A673 (cell line): Measurements from ENCODE around the gene PRDM12.

ENCODE experiments used
- EZH2 ChIP-seq: fragments of 200-600 bp; sonication (generic); IDR thresholded peaks from 2 replicates; pipeline ENCODE4 v1.6.1; 2017; ENCODE audit warnings: borderline replicate concordance, low read depth, mild to moderate bottlenecking, mixed read lengths, antibody characterized with exemption, low read length; ENCODE audit not compliant: poor library complexity, severe bottlenecking
- TF ChIP-seq, protein P1 (sequence below): fragments of 300-800, 200-600 bp; sonication (generic); conservative IDR thresholded peaks from 2 replicates; pipeline ENCODE4 v1.5.1; 2017; ENCODE audit warnings: low read depth, mild to moderate bottlenecking, antibody characterized with exemption, low read length, moderate library complexity, mixed read lengths

DNA sequence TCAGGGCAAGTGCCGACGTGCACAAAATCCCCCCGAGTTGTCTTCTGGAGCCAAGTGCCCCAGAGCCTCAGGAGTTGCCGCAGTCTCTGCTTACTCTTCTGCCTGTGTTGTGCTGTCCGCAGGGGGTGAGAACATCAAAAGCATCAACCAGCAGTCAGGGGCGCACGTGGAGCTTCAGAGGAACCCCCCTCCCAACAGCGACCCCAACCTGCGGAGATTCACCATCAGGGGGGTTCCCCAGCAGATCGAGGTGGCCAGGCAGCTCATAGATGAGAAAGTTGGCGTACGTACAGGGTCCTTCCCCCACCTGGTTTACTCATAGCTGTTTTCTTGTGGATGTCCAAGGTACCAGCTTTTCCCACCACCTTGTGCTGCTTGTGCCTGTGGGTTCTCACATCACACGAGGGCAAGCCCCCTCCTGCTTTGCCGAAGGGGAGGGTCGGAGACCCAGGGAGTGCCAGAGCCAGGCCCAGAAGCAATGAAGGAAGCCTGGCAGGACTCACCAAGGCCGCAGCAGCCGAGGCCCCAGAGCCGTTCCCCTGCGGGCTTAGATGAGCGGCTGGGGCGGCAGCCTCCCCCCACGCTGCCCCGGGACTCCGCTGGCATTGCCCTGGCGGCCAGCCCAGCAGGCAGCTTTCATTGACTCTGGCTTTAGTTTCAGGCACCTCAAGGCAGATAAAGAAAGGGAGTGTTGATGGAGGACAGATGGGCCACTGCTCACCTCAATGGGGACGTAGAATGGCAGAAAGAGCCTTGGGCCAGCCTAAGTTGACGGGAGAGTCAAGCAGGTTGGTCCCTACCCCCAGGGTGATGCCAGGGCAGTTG is 33.7 kb upstream of the PRDM12 start:
- TF ChIP-seq, protein P1, sequence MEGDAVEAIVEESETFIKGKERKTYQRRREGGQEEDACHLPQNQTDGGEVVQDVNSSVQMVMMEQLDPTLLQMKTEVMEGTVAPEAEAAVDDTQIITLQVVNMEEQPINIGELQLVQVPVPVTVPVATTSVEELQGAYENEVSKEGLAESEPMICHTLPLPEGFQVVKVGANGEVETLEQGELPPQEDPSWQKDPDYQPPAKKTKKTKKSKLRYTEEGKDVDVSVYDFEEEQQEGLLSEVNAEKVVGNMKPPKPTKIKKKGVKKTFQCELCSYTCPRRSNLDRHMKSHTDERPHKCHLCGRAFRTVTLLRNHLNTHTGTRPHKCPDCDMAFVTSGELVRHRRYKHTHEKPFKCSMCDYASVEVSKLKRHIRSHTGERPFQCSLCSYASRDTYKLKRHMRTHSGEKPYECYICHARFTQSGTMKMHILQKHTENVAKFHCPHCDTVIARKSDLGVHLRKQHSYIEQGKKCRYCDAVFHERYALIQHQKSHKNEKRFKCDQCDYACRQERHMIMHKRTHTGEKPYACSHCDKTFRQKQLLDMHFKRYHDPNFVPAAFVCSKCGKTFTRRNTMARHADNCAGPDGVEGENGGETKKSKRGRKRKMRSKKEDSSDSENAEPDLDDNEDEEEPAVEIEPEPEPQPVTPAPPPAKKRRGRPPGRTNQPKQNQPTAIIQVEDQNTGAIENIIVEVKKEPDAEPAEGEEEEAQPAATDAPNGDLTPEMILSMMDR: no peak
- TF ChIP-seq EZH2: no peak
